GM19328 (cell line): Measurements from ENCODE around the gene MYBPHL.

Source experiments
- ATAC-seq: cut with Tn5 transposase; IDR thresholded peaks from one replicate; pipeline ENCODE4 v1.9.1; 2021; ENCODE audit warnings: mild to moderate bottlenecking, moderate library complexity; ENCODE audit not compliant: unreplicated experiment

The MYBPHL gene

DNA sequence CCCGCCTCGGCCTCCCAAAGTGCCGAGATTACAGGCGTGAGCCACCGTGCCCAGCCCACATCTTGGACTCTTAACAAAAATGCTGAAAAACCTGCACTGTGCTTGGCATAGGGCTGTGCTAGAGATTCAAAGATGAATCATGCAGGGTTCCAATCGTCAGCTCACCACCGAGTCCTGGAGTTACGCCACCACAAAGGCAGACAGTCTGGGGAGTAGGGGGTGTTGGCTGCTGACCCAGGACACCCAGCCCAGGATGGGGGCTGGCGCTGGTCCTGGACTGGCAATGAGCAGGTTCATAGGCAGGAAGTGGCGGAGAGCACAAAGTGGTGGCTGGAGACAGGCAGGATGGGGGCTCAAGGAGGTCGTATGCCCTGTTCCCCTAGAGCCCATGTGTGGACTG, 39.8 kb downstream of the MYBPHL start:
- no peak for ATAC-seq

DNA sequence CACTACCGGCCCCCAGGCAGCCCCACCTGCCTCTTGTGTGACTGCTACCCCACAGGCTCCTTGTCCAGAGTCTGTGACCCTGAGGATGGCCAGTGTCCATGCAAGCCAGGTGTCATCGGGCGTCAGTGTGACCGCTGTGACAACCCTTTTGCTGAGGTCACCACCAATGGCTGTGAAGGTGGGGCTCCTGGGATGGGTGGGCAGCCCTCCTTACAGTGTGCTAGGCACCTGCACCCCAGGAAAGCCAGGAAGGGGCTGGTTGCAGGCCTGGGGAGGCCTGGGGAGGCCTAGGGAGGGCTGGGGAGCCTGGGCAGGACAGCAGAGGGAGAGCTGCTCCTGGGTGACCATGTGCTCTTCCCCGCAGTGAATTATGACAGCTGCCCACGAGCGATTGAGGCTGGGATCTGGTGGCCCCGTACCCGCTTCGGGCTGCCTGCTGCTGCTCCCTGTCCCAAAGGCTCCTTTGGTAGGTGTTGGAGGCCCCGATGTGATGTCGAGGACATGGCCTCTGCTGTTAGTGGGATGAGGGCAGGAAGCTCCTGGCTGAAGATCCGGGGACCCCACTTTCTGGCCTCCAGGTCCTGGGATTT, 41.0 kb downstream of the MYBPHL start:
- ATAC-seq: no peak

DNA sequence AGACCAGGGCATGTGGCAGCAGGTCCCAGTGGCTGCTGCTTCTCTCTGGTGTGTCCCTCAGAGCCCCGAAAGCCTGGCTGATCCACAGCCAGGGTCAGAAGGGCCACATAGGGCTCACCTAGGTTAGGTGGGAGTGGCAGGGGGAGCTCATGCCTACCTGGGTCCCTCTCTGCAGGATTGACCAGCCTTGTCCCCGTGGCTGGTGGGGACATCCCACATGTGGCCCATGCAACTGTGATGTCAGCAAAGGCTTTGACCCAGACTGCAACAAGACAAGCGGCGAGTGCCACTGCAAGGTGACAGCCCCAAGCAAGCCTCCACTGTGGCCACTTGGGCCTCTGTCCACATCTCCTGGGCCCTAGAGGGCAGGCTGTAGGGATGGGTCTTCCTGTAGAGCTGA, 41.8 kb downstream of the MYBPHL start:
- no peak for ATAC-seq

DNA sequence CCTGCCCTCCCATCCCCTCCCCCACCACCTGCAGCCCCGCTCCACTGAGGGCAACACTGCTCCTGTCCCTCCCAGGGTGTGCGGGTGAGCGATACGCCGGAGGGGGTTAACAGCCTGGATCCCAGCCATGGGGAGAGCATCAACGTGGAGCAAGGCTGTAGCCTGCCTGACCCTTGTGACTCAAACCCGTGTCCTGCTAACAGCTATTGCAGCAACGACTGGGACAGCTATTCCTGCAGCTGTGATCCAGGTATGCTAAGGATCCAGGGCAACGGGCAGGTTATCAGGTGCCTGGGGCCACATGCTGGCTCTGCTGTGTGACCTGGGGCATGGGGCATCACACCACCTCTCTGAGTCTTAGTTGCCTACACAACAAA, 42.4 kb downstream of the MYBPHL start:
- no peak for ATAC-seq

DNA sequence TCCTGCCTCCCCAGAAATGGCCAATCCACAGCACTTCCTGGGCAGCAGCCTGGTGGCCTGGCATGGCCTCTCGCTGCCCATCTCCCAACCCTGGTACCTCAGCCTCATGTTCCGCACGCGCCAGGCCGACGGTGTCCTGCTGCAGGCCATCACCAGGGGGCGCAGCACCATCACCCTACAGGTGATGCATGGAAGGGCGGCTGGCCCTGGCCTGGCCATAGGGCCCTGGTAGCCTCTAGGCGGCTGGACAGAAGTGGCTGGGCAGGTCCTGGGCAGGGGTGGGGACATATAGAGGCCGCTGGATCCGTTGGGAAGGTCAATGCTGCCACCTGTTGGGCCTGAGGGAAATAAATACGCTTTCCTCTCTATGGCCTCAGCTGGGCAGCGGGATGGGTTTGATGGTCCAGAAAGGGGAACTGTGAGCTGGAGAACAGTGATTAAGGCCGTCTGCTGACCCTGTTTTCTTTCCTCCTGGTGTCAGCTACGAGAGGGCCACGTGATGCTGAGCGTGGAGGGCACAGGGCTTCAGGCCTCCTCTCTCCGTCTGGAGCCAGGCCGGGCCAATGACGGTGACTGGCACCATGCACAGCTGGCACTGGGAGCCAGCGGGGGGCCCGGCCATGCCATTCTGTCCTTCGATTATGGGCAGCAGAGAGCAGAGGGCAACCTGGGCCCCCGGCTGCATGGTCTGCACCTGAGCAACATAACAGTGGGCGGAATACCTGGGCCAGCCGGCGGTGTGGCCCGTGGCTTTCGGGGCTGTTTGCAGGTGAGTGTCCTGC, 43.0 kb downstream of the MYBPHL start:
- ATAC-seq: peak; percentile 82

DNA sequence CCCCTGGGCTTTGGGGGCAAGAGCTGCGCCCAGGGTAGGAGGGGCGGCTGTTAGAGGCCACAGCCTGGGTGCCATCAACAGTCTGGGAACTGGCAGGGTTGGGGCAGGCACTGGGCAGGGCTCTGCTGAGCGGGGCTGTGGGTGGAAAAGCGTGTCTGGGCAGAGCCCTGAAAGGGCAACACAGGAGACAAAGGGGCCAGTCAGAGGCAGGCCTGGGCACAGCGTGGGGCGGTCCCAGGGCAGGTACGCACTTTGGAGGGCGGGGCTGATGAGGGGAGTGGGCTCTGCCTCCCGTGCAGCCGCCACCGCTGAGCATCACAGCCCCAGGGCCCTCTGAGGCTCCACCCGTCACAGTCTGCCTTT, 43.6 kb downstream of the MYBPHL start:
- no peak for ATAC-seq

DNA sequence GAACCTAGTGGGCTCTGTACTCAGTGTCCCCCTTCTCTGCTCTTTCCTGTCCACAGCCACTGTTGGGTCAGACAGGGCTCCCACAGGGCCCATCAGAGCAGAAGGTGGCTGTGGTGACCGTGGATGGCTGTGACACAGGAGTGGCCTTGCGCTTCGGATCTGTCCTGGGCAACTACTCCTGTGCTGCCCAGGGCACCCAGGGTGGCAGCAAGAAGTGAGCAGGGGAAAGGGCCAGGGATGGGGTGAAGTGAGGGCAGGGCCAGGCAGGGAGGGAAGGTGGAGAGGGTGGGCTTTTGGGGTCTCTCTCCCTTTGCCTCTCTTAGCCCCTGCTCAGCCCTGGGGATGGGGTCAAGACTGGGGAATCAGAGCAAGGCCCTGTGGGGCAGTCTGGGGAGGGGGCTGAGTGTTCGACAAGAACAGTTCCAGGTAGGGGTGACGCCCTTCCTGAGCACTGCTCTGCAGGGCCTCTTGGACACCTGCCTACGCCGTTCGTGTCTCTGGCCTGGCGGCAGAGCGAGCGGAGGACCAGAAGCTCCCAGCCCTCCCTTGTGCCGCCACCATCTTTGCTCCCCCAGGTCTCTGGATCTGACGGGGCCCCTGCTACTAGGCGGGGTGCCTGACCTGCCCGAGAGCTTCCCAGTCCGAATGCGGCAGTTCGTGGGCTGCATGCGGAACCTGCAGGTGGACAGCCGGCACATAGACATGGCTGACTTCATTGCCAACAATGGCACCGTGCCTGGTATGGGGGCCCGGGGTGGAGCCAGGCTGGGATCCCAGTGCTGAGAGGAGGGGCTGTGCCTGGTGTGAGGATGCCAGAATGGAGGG, 44.4 kb downstream of the MYBPHL start:
- ATAC-seq: no peak

DNA sequence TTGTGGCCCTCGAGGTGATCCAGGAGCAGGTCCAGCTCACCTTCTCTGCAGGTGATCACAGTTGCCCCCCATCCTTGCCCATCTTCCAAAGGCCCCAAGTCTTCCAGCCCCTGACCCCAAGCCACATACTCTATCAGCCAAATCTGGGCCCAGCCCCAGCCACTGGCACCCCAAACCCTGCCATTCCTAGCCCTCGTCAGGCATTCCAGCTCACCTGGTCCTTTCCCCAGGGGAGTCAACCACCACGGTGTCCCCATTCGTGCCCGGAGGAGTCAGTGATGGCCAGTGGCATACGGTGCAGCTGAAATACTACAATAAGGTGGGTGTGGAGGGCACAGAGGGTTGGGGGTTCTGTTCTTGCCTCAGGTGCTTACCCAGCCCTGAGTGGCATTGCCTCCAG, 45.2 kb downstream of the MYBPHL start:
- no peak for ATAC-seq

DNA sequence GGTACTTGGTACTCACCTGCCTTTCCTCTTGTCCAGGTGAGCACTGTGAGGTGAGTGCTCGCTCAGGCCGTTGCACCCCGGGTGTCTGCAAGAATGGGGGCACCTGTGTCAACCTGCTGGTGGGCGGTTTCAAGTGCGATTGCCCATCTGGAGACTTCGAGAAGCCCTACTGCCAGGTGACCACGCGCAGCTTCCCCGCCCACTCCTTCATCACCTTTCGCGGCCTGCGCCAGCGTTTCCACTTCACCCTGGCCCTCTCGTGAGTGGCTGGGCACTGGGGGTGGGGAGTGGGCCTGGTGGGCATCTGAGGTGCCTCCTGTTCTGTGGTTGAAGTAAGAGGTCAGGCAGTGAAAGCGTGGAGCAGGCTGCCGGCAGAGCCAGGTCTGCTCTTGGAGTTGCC, 45.8 kb downstream of the MYBPHL start:
- no peak for ATAC-seq

DNA sequence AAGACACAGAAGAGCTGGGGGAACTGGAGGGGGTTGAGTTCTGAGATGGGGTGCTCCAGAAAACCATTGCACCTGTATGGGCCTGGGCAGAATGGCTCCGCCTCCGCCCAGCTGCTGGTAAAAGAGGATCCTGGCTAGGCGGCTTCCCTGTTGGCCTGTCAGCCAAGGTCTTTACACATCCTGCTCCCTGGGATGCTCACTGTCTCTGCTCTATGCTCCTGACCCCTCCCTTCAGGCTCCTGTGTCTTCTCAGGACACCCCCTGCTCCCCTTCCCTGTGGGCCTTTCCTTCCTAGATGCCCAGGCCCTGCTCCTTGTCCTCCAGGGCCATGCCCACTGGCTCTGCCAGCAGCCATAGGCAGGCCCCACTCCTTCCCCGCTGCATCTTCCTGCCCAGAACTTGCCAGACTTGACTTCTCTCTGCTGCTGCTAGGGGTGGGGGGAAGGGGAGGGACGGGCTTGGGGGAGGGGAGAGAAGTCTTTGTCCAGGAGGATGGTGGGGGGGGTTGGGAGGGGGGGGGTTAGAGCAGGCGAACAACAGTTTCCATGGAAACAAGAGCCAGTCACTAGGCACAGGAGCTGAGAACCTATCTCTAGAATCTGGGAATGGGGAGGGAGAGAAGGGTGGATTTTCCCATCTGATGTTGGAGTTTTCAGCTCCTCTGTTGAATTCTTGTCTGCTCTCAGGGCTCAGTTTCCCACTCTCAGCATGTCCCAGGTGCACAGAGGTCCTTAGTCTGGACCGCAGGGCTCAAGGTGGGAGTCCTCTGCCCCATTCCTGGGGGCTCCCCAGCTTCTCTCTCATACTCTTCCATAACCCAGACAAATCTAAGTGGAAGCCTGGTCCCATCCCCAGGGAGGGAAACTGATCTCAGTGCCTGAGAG, 46.9 kb downstream of the MYBPHL start:
- ATAC-seq: no peak

DNA sequence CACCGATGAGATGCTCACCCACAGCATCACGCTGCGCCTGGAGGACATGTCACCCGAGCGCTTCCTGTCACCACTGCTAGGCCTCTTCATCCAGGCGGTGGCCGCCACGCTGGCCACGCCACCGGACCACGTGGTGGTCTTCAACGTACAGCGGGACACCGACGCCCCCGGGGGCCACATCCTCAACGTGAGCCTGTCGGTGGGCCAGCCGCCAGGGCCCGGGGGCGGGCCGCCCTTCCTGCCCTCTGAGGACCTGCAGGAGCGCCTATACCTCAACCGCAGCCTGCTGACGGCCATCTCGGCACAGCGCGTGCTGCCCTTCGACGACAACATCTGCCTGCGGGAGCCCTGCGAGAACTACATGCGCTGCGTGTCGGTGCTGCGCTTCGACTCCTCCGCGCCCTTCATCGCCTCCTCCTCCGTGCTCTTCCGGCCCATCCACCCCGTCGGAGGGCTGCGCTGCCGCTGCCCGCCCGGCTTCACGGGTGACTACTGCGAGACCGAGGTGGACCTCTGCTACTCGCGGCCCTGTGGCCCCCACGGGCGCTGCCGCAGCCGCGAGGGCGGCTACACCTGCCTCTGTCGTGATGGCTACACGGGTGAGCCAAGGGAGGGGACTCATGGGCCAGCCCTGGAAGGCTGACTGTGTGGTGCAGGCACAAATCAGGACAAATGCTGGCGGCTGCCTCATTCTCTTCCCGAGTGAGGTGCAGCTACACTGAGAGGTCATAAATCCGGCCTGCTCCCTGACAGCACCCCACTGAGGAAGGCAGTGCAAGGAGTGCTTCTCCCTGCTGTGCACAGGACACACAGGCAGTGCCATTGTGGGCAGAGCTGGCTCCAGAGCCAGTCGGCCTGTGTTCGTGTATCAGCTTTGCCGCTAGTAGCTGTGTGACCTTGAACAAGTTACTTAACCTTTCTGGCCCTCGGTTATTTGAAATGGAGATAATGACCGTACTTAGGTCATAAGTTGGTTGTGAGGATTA, 48.0 kb downstream of the MYBPHL start:
- no peak for ATAC-seq

DNA sequence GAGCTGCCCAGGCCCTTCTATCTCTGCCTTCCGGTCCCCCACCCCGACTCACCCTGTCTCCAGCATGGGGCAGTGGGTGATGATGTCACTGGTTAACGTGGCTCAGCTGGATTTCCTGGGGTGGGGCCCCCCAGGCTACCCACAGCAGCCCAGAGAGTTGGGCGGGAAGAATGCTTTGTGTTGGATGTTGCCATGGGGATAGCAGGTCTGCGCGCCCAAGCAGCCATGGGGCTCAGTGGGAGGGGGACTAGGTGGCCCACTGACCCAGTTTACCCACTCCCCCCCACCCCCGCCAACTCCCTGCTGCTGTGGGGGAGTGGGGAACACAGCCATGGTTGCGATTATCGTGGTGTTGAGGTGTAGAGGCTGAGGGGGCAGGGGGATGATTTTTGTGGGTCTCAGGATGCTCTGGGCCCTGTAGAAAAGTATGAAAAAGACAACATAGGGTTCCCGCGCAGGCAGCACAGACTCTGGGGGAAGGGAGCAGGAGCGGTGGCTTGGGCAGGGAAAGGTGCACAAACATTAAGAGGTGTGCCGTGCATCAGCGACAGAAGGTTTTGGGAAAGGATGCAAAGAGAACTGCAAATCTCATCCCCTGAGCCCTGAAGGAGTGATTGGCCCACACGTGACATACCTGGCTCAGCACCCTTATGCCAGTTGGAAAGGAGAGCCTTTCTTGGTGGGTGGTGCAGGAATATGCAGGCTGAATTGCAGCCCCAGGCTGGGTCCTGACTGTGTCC, 49.0 kb downstream of the MYBPHL start:
- ATAC-seq: no peak

DNA sequence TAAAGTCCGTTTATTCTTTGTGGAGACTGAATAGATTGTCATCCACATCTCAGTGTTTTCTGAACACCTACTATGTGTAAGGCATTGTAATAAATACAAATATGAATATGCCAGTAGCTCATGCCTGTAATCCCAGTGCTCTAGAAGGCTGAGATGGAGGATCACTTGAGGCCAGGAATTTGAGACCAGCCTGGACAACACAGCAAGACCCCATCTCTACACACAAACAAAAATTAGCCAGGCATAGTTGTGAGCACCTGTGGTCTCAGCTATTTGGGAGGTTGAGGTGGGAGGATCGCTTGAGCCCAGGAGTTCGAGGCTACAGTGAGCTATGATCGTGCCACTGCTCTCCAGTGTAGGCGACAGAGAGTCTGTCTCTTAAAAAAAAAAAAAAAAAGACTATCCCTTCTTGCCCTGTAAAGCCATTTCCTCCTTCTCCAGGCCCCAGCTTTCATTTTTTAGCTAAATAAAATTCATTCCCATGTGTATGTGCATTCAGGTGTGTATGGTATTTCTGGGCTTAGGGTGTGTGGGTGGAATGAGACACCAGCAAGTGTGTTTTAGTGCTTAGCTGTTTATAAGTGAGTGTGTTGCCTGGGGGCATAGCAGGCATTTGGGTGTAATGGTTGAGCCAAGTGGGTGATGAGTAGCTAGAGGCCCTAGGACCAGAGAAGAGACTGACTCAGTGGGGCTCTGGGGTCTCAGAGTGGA, 49.7 kb downstream of the MYBPHL start:
- ATAC-seq: no peak

DNA sequence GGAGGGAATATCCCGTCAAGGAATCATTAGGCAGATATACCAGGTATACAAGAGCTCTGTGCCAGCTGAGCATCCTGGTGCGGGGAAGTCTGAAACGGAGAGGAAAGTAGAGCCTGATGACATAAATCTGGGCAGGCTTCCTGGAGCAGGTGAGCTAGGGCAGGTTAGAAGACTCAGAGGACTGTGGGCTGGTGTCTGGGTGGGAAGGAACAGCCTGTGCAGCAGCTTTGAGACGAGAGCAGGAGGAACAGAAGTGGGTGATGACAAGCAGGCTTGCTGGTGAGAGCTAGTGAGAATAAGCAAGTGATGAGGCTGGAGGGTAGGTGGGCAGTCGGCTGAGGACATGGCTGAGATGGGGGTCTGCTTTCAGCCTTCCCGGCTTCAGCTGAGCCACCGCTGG, 50.7 kb downstream of the MYBPHL start:
- ATAC-seq: no peak

DNA sequence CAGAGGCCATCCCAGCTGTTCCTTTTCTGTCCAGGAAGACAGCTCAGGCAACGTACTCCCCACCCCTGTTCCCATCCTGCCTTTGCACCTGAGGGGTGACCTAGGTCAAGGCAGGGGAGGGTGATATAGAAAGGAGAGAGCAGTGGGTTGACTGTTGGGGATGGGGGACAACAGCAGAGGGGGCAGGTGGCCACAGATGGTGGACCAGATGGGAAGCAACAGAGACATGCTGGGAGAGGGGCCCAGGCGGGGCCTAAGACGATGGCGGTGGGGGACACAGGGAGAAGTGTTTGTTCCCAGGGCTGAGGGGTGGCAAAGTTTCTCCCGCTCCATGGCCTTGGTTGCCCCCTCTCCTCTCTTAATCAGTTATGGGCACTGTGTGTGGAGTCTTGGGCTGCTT, 51.1 kb downstream of the MYBPHL start:
- no peak for ATAC-seq

DNA sequence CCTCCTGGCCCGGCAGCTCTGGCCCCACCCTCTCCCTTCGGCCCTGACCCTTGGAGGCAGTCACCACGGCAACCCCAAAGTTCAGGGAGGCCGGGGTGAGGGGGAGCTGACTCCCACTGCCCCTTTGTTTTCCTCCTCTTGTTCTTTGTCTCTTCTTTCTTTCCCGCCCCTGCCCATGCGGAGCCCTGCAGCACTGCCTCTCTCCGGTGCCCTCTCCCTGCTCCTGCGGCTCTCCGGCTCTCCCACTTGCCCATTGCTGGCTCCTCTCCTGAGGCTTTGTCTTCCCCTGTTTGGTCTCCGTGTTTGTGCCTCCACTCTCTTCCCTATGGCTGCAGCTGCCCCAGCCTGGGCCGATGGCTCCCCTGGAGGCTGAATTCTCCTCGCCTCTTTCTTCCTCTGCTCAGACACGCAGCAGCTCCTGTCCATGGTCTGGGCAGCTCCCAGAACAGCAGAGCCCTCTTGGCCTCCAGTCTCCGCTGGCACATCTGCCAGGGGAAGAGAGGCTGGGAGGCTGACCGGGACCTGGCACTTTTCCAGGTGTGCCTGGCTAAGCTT, 51.6 kb downstream of the MYBPHL start:
- no peak for ATAC-seq

DNA sequence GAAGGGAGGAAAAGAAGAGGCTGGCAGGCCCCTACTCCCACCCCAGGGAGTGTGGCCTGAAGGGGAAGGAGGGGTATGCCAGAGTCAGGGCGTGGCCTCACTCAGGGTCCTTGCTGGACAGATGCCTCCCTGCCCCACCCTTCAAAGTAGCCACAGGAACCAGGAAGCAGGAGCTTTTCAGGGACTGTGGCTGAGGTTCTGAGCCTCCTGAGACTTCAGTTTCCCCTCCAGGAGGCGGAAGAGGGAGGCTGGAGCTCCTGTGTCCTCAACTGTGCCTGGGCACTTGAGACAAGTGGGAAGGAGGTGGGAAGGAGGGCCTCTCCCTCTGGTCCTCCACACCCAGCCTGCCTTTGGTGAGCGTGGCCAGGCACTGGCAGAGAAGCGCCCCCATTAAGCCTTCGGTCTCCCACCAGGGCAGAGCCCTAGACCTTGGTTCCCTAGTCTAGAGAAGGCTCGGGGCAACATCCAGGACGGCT, 52.2 kb downstream of the MYBPHL start:
- no peak for ATAC-seq
